H1 (cell line): ENCODE measurements around the gene MIER1. TPM values are rescaled to one million over a fixed set of nuclear protein-coding genes. Genes with fewer than 3 reads are reported as not detected.

Experiments
- CTCF ChIA-PET: fragments of 300-600 bp; sonication (Branson Sonifier 250); formaldehyde crosslinking; loops from one replicate; lab custom pipeline; 2021; ENCODE audit not compliant: partially characterized antibody; lab: Charles Lee
- POLR2A ChIA-PET: fragments of 300-600 bp; sonication (Branson Sonifier 250); formaldehyde crosslinking; loops from one replicate; lab custom pipeline; 2021; ENCODE audit warnings: inconsistent platforms; ENCODE audit not compliant: partially characterized antibody; lab: Charles Lee
- DNase-seq, 2 experiments: peaks; one replicate each; pipeline versions ENCODE4 v3.0.0 to v3.0.0-alpha.2; 2010 to 2022; ENCODE audit warnings: low spot score in 2 of 2, low read depth in 1 of 2, mixed read lengths in 1 of 2
- FAIRE-seq: peaks from 2 replicates; lab custom pipeline; 2011; peaks lifted over from hg19 to GRCh38; lab: Jason Lieb, UNC
- H2AFZ ChIP-seq: 2 replicates; pipeline ENCODE4 v1.8.1; 2012; ENCODE audit warnings: low read length, inconsistent platforms
- H2AK5ac ChIP-seq: 2 replicates; pipeline ENCODE4 v1.6.1; 2013; ENCODE audit warnings: low read depth, low read length
- H2BK120ac ChIP-seq: replicated peaks from 2 replicates; pipeline ENCODE3; 2013; ENCODE audit warnings: low read depth, low read length, inconsistent platforms
- H2BK12ac ChIP-seq: 2 replicates; pipeline ENCODE4 v1.6.1; 2013; ENCODE audit warnings: low read depth, low read length
- H2BK15ac ChIP-seq: 2 replicates; pipeline ENCODE4 v1.6.1; 2013; ENCODE audit warnings: low read length
- H2BK20ac ChIP-seq: 2 replicates; pipeline ENCODE4 v1.6.1; 2013; ENCODE audit warnings: low read length
- H2BK5ac ChIP-seq: 2 replicates; pipeline ENCODE4 v1.6.1; 2013; ENCODE audit warnings: low read depth, low read length
- H3K14ac ChIP-seq: 2 replicates; pipeline ENCODE4 v1.6.1; 2013; ENCODE audit warnings: inconsistent platforms; ENCODE audit not compliant: insufficient read length
- H3K18ac ChIP-seq: 2 replicates; pipeline ENCODE4 v1.6.1; 2013; ENCODE audit warnings: low read length; ENCODE audit errors: extremely low read depth
- H3K23ac ChIP-seq: 2 replicates; pipeline ENCODE4 v1.6.1; 2013; ENCODE audit warnings: inconsistent platforms; ENCODE audit not compliant: insufficient read length
- H3K23me2 ChIP-seq: 2 replicates; pipeline ENCODE4 v1.6.1; 2013; ENCODE audit warnings: low read depth, low read length
- H3K27ac ChIP-seq: 2 replicates; pipeline ENCODE4 v1.6.1; 2011; ENCODE audit warnings: low read depth, low read length, inconsistent platforms
- H3K27me3 ChIP-seq, 4 experiments: replicated peaks in 1 of 4; 1 replicate in 1 of 4; 2 replicates in 3 of 4; pipeline versions ENCODE4 v1.6.1 to v1.8.1; 2011 to 2013; ENCODE audit warnings: low read length in 3 of 4, mild to moderate bottlenecking in 3 of 4, inconsistent platforms in 2 of 4, mixed read lengths in 2 of 4, moderate library complexity in 1 of 4; ENCODE audit not compliant: control insufficient read depth in 3 of 4, insufficient read depth in 3 of 4; ENCODE audit errors: extremely low read depth in 1 of 4
- H3K36me3 ChIP-seq, 4 experiments: 2 replicates each; pipeline versions ENCODE4 v1.6.1 to v1.8.1; 2011 to 2013; ENCODE audit warnings: mild to moderate bottlenecking in 4 of 4, low read length in 3 of 4, moderate library complexity in 2 of 4, control low read depth in 1 of 4, inconsistent platforms in 1 of 4; ENCODE audit not compliant: insufficient read depth in 4 of 4, control insufficient read depth in 2 of 4
- H3K4ac ChIP-seq: replicated peaks from 2 replicates; pipeline ENCODE3; 2013; ENCODE audit warnings: low read length, low read depth, mixed read lengths, inconsistent platforms; ENCODE audit not compliant: insufficient read length
- H3K4me1 ChIP-seq, 4 experiments: replicated peaks in 1 of 4; 1 replicate in 1 of 4; 2 replicates in 3 of 4; pipeline versions ENCODE4 v1.6.1 to v1.8.1; 2011 to 2013; ENCODE audit warnings: low read length in 3 of 4, inconsistent platforms in 2 of 4, mixed read lengths in 1 of 4; ENCODE audit not compliant: insufficient read depth in 4 of 4, control insufficient read depth in 3 of 4
- H3K4me2 ChIP-seq, 2 experiments: 2 replicates each; pipeline versions ENCODE4 v1.6.1 to v1.8.1; 2011 to 2013; ENCODE audit warnings: low read depth in 2 of 2, low read length in 2 of 2, control low read depth in 1 of 2, inconsistent platforms in 1 of 2, mild to moderate bottlenecking in 1 of 2; ENCODE audit not compliant: insufficient read depth in 1 of 2
- H3K4me3 ChIP-seq, 4 experiments: fragments of 200-600, 300-600 bp in 1 of 4; sonication (generic), shearing (Covaris generic), sonication (Bioruptor Twin) in 1 of 4; 2 replicates each; pipeline versions ENCODE4 v1.5.1 to v1.8.1; 2011 to 2016; ENCODE audit warnings: low read length in 4 of 4, low read depth in 3 of 4, control low read depth in 2 of 4, inconsistent platforms in 2 of 4, mild to moderate bottlenecking in 2 of 4, mixed read lengths in 1 of 4, moderate library complexity in 1 of 4; ENCODE audit not compliant: insufficient read depth in 2 of 4; ENCODE audit errors: extremely low read depth in 1 of 4
- H3K56ac ChIP-seq: replicated peaks from 2 replicates; pipeline ENCODE3; 2013; ENCODE audit warnings: low read depth, mild to moderate bottlenecking, mixed read lengths, low read length, inconsistent platforms; ENCODE audit not compliant: insufficient read length
- H3K79me1 ChIP-seq: 2 replicates; pipeline ENCODE4 v1.6.1; 2013; ENCODE audit warnings: low read depth, low read length, control low read depth
- H3K79me2 ChIP-seq, 2 experiments: 2 replicates each; pipeline versions ENCODE4 v1.6.1 to v1.8.1; 2012 to 2013; ENCODE audit warnings: low read length in 2 of 2, mild to moderate bottlenecking in 2 of 2, inconsistent platforms in 1 of 2; ENCODE audit not compliant: insufficient read depth in 2 of 2, control insufficient read depth in 1 of 2
- H3K9ac ChIP-seq, 4 experiments: replicated peaks in 1 of 4; 1 replicate in 1 of 4; 2 replicates in 3 of 4; pipeline versions ENCODE4 v1.6.1 to v1.8.1; 2011 to 2013; ENCODE audit warnings: low read depth in 3 of 4, low read length in 3 of 4, control low read depth in 2 of 4, mild to moderate bottlenecking in 2 of 4, moderate library complexity in 2 of 4, inconsistent platforms in 1 of 4; ENCODE audit errors: extremely low read depth in 1 of 4
- H3K9me3 ChIP-seq, 2 experiments: 2 replicates each; pipeline versions ENCODE4 v1.6.1 to v1.8.1; 2012 to 2013; ENCODE audit warnings: mild to moderate bottlenecking in 2 of 2, moderate library complexity in 2 of 2, control low read depth in 1 of 2, inconsistent platforms in 1 of 2, low read depth in 1 of 2, low read length in 1 of 2, mixed read lengths in 1 of 2; ENCODE audit not compliant: insufficient read depth in 2 of 2
- H4K20me1 ChIP-seq, 2 experiments: replicated peaks in 1 of 2; 2 replicates each; pipeline versions ENCODE3 to v1.8.1; 2011 to 2013; ENCODE audit warnings: inconsistent platforms in 2 of 2, low read length in 2 of 2, mild to moderate bottlenecking in 1 of 2; ENCODE audit not compliant: insufficient read depth in 2 of 2, control insufficient read depth in 1 of 2
- H4K5ac ChIP-seq: 2 replicates; pipeline ENCODE4 v1.6.1; 2013; ENCODE audit warnings: low read length, low read depth, mixed read lengths, inconsistent platforms; ENCODE audit not compliant: insufficient read length
- H4K8ac ChIP-seq: 2 replicates; pipeline ENCODE4 v1.8.0; 2013; ENCODE audit warnings: mild to moderate bottlenecking, moderate library complexity, low read length, inconsistent platforms; ENCODE audit not compliant: insufficient read depth; ENCODE audit errors: extremely low read depth
- H4K91ac ChIP-seq: replicated peaks from 2 replicates; pipeline ENCODE3; 2013; ENCODE audit warnings: low read length, mixed read lengths, inconsistent platforms; ENCODE audit not compliant: insufficient read length
- HDAC2 ChIP-seq, 2 experiments: fragments of 300-600 bp in 1 of 2; sonication (generic) in 1 of 2; IDR thresholded peaks; 2 replicates each; pipeline ENCODE4 v1.6.1; 2011 to 2012; ENCODE audit warnings: low read depth in 2 of 2, low read length in 2 of 2, mild to moderate bottlenecking in 2 of 2, moderate library complexity in 2 of 2, borderline replicate concordance in 1 of 2, inconsistent platforms in 1 of 2
- SRF ChIP-seq: IDR thresholded peaks from 2 replicates; pipeline ENCODE4 v1.6.1; 2011; ENCODE audit warnings: mild to moderate bottlenecking, low read depth, low read length, moderate library complexity
- TBP ChIP-seq: IDR thresholded peaks from 2 replicates; pipeline ENCODE4 v1.6.1; 2011; ENCODE audit warnings: low read depth, low read length, improper control_type of control experiment
- WGBS, 2 experiments: shearing (Covaris generic) in 1 of 2; methylation state at CpG; one replicate each; pipeline versions ENCODE4 v1.1.6 to v1.1.7; 2013 to 2015; ENCODE audit warnings: low lambda C conversion rate in 2 of 2, mixed read lengths in 2 of 2, inconsistent platforms in 1 of 2, low coverage in 1 of 2, missing lambda C conversion rate in 1 of 2; ENCODE audit not compliant: insufficient replicate concordance in 2 of 2, insufficient coverage in 1 of 2, insufficient read length in 1 of 2; ENCODE audit errors: extremely low coverage in 1 of 2, missing lambda C conversion rate in 1 of 2; 5-methylcytosine and 5-hydroxymethylcytosine counted together
- polyA plus RNA-seq, 7 experiments: library from polyadenylated mRNA; depleted of rRNA in 3 of 7; stranded (reverse) in 5 of 7; unstranded in 2 of 7; fragments of >200 nt in 5 of 7; fragments of 200-250 nt in 2 of 7; gene quantifications; 1 replicate in 5 of 7; 2 replicates in 1 of 7; 4 replicates in 1 of 7; pipeline versions ENCODE4 v1.2.1 to v1.2.3, GENCODE V29; 2011 to 2013; ENCODE audit warnings: missing spikeins in 2 of 7, mixed read lengths in 2 of 7
- total RNA-seq: library from RNA; stranded (reverse); fragmentation: NEBNext Ultra II Directional; extraction: Animal tissue kit (Norgen Biotek cat#: 25700); gene quantifications from 2 replicates; pipeline ENCODE4 v1.2.1, GENCODE V29; 2021

The MIER1 gene
- total and polyA plus RNA-seq, 2 of the 8 experiments (the other 6 are each of a cell fraction or from before 2014, with no cell fraction given) = 5.2 to 33.5 TPM

DNA sequence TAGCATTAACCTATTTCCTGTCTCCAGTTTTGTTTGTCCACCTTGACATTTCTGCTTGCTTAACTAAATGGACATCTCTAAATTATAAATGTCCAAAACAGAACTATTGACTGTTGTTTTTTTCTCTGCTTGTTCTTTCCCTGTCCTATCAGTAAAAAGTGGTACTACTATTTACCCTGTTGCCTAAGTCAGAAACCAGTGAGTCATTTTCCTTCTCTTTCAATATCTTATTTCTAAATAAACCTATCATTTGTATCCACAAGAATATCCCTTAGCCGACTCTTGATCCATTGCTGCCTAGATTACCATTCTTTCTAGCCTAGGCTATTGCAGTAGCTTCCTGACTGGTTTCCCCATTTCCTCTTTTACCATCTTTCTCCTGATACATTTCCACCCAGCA lies 22.5 kb downstream of the MIER1 start:
- Histone ChIP-seq H4K20me1 (peaks cover 3% of the 10 kb centered on the region in 2 experiments), H4K5ac (no peak overlapping the region), H2AFZ (no peak overlapping the region), H2BK15ac (no peak overlapping the region), H3K4ac (no peak overlapping the region), H3K14ac (no peak overlapping the region), H3K27ac (no peak overlapping the region), H3K18ac (no peak overlapping the region), H2AK5ac (no peak overlapping the region), H3K79me2 (0 out of 4 replicates have a peak, but pooled peaks cover 0 to 5% of the 10 kb centered on the region in 2 experiments), H3K9ac (no peak overlapping the region), H3K79me1 (no peaks in the 10 kb centered on the region), H3K4me1 (no peaks in the 10 kb centered on the region), H3K23me2 (no peaks in the 10 kb centered on the region), H2BK5ac (no peak overlapping the region), H3K27me3 (no peaks in the 10 kb centered on the region), H3K4me3 (no peak overlapping the region), H2BK20ac (no peak overlapping the region), H4K91ac (no peak overlapping the region), H3K56ac (no peak overlapping the region), H3K36me3 (peaks cover 0 to 37% (median 11%) of the 10 kb centered on the region in 4 experiments; a peak in 5 of 8 replicates), H3K23ac (no peak overlapping the region), H2BK120ac (no peak overlapping the region), H4K8ac (no peak overlapping the region), H3K9me3 (no peaks in the 10 kb centered on the region), H3K4me2 (no peak overlapping the region), H2BK12ac (no peak overlapping the region)
- WGBS, 2 experiments = 96% methylated on average over 1 of the region's 1 CpG; no CpG with 5 or more reads in 1 of the 2 experiments
- POLR2A ChIA-PET = interaction anchor here (0.8 kb wide), 1 partner anchor 21 kb away, joined by 3 read pairs; no protein-coding TSS in a partner anchor
- CTCF ChIA-PET = interaction anchor here (1.5 to 1.7 kb wide), 2 partner anchors 195 to 202 kb away, joined by 3 to 4 read pairs; partner anchors contain the start of gene DYNLT5
- FAIRE-seq (no peak), DNase-seq (no peak)
- TF ChIP-seq TBP (no peak), HDAC2 (IDR thresholded peaks at IDR 0.05; ENCODE audit: borderline replicate concordance in 1 of 2, low read depth in 2 of 2, low read length in 2 of 2) (no peak), SRF (no peak)
